Neutrophil (primary cell): ENCODE measurements around the gene SESN1.

ENCODE experiments used
- H3K27ac ChIP-seq: fragments of 200-600 bp; sonication (generic); 2 replicates; pipeline ENCODE4 v1.5.1; 2016; ENCODE audit warnings: mild to moderate bottlenecking, moderate library complexity
- H3K27me3 ChIP-seq: fragments of 200-600 bp; sonication (generic); 2 replicates; pipeline ENCODE4 v1.6.0; 2016; ENCODE audit warnings: mild to moderate bottlenecking
- H3K36me3 ChIP-seq: fragments of 200-600 bp; sonication (generic); 2 replicates; pipeline ENCODE4 v1.5.1; 2017
- H3K4me1 ChIP-seq, 2 experiments: fragments of 200-600 bp in 1 of 2; sonication (generic) in 1 of 2; 1 replicate in 1 of 2; 2 replicates in 1 of 2; pipeline versions ENCODE4 v1.5.1 to v1.6.1; 2013 to 2016; ENCODE audit warnings: low read depth in 1 of 2, low read length in 1 of 2, mild to moderate bottlenecking in 1 of 2, moderate library complexity in 1 of 2; ENCODE audit not compliant: control insufficient read depth in 1 of 2, insufficient read depth in 1 of 2
- H3K4me3 ChIP-seq, 2 experiments: fragments of 200-600 bp in 1 of 2; sonication (generic) in 1 of 2; 1 replicate in 1 of 2; 2 replicates in 1 of 2; pipeline ENCODE4 v1.5.1; 2013 to 2016; ENCODE audit warnings: low read depth in 1 of 2, low read length in 1 of 2, mild to moderate bottlenecking in 1 of 2, moderate library complexity in 1 of 2
- H3K9me3 ChIP-seq: fragments of 200-600 bp; sonication (generic); 2 replicates; pipeline ENCODE4 v1.5.1; 2016
- CTCF ChIP-seq: fragments of 200-600 bp; sonication (generic); IDR thresholded peaks from 2 replicates; pipeline ENCODE4 v1.5.1; 2016; ENCODE audit warnings: antibody characterized with exemption

The SESN1 gene

DNA sequence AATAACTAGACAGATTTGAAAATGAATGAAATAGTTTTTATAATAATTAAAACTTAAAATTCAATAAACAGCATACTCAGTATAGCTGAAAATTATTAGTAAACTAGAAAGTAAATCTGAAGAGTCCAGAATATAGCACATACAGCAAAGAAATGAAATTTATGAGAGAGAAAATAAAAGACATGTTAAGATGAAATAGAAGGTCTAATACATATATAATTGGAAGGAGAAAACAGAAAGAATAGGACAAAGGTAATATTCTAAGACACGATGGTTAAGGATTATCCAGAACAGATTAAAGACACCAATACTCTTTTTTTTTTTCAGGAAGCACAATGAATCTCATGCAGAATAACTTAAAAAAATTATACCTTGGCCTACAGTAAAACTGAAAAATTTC lies 69.0 kb downstream of the SESN1 start:
- no peak overlapping the region for H3K27ac ChIP-seq
- no peaks in the 10 kb centered on the region for H3K36me3 ChIP-seq
- H3K9me3 ChIP-seq, result no peaks in the 10 kb centered on the region
- no peak for TF ChIP-seq CTCF
- H3K4me3 ChIP-seq, result no peak overlapping the region
- no peaks in the 10 kb centered on the region for H3K4me1 ChIP-seq
- no peaks in the 10 kb centered on the region for H3K27me3 ChIP-seq

- no peak overlapping the region for H3K4me3 ChIP-seq
- H3K36me3 ChIP-seq, result no peaks in the 10 kb centered on the region
- H3K27ac ChIP-seq, result no peak overlapping the region
- no peak for TF ChIP-seq CTCF
- H3K9me3 ChIP-seq, result no peaks in the 10 kb centered on the region
- no peaks in the 10 kb centered on the region for H3K4me1 ChIP-seq
- H3K27me3 ChIP-seq, result no peaks in the 10 kb centered on the region
These were observed 69.9 kb downstream of the SESN1 start for GRCh38 chr6:109024784-109025183.

- no peak overlapping the region for H3K27ac ChIP-seq
These were observed 70.3 kb downstream of the SESN1 start for GRCh38 chr6:109024368-109024767.

DNA sequence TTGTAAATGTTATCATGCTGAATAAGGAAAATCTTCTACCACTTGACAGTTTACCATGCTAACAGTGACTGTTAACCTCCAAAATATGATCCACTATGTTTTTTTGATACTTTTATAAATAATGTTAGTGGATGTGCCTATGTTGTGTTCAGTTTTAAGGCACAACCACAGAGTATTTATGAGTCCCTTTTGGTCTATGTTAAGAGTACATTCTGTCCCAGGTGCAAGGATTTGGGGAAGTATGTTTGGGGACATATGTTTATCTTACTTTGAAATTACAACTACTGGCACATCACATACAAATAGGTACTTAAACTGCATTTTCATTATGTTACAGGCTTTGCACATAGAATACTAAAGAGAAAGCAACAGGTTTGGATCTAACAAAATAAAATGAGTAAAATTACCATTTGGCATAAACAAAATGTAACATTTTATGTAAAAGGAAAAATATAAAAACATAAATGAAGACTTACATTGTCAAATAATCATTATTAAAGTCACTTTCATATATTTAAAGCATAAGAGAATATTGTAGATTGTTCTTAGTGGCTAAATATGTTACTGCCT lies 71.2 kb downstream of the SESN1 start:
- H3K27ac ChIP-seq, result no peak overlapping the region
- no peak overlapping the region for H3K4me3 ChIP-seq
- no peaks in the 10 kb centered on the region for H3K27me3 ChIP-seq
- TF ChIP-seq CTCF, result no peak
- no peaks in the 10 kb centered on the region for H3K9me3 ChIP-seq
- no peaks in the 10 kb centered on the region for H3K4me1 ChIP-seq
- no peaks in the 10 kb centered on the region for H3K36me3 ChIP-seq

More at GRCh38 chr6:109024368-109024767, 70.3 kb downstream of the SESN1 start:
- Histone ChIP-seq H3K9me3 (no peaks in the 10 kb centered on the region), H3K4me3 (no peak overlapping the region), H3K36me3 (no peaks in the 10 kb centered on the region), H3K27me3 (no peaks in the 10 kb centered on the region), H3K4me1 (no peaks in the 10 kb centered on the region)
- no peak for TF ChIP-seq CTCF

DNA sequence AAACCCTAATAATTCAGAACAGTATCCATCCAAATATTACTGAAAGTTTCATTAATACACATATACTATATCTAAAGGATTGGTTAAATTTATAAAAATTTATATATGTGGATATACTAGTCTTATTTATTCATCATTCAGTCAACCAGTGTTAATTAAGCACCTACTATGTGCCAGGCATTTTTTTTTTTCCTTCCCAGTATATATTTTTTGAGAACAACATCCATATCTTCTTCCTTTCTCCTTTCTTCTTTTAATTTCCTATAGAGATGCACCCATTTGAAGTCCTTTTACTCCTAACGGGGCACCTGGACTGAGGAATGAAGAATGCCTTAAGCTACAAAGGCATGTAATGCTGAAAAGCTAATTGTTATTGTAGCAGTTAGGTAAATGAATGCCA lies 72.8 kb downstream of the SESN1 start:
- Histone ChIP-seq H3K27ac (no peak overlapping the region), H3K27me3 (no peaks in the 10 kb centered on the region), H3K36me3 (no peaks in the 10 kb centered on the region), H3K4me1 (no peaks in the 10 kb centered on the region), H3K4me3 (no peak overlapping the region), H3K9me3 (no peaks in the 10 kb centered on the region)
- no peak for TF ChIP-seq CTCF

DNA sequence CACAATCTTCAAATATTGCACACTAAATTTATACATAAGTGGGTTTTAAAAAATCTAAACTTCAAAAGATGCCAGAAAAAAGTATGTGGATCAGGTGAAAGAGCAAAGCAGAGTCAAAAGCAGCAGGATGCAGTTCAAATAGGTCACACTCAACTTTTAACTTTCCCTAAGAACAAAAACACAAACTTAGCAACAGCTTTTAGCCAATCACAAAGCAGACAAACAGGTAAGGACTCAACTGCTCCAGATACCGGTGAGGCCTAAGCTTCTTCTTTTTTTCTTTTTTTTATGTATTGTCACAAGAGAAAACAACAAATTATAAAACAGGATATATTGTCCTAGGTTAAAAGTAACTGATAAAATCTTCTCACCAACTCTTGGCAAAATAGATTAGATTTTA lies 74.7 kb downstream of the SESN1 start:
- no peak overlapping the region for H3K27ac ChIP-seq
- H3K36me3 ChIP-seq, result no peaks in the 10 kb centered on the region
- H3K4me1 ChIP-seq, result no peaks in the 10 kb centered on the region
- TF ChIP-seq CTCF, result no peak
- H3K4me3 ChIP-seq, result no peak overlapping the region
- no peaks in the 10 kb centered on the region for H3K27me3 ChIP-seq
- no peaks in the 10 kb centered on the region for H3K9me3 ChIP-seq
